HEK293 (cell line): ENCODE data around the gene HINT3.

ENCODE experiments used
- CTCF ChIA-PET: fragments of 350-600 bp; formaldehyde crosslinking; extraction: SDS; loops from one replicate; lab custom pipeline; 2021; ENCODE audit warnings: antibody characterized with exemption; lab: Yijun Ruan, JAX
- POLR2A ChIA-PET: fragments of 300-600 bp; formaldehyde crosslinking; extraction: SDS; loops from one replicate; lab custom pipeline; 2020; ENCODE audit warnings: antibody characterized with exemption, inconsistent platforms; lab: Yijun Ruan, JAX
- H3K27ac ChIP-seq: fragments of 200-500 bp; sonication (Bioruptor generic); 2 replicates; pipeline ENCODE4 v1.5.1; 2014; ENCODE audit warnings: low read depth, low read length, control low read depth, inconsistent platforms; ENCODE audit errors: extremely low read depth
- H3K36me3 ChIP-seq, 2 experiments: fragments of 200-500 bp in 1 of 2; sonication (Bioruptor generic) in 1 of 2; 1 replicate in 1 of 2; 2 replicates in 1 of 2; pipeline ENCODE4 v1.5.1; 2014 to 2017; ENCODE audit warnings: inconsistent platforms in 2 of 2, low read length in 2 of 2; ENCODE audit not compliant: control insufficient read depth in 2 of 2, insufficient read depth in 1 of 2
- H3K4me1 ChIP-seq: fragments of 200-500 bp; sonication (Bioruptor generic); 2 replicates; pipeline ENCODE4 v1.5.1; 2014; ENCODE audit warnings: mild to moderate bottlenecking, low read length, inconsistent platforms; ENCODE audit not compliant: control insufficient read depth, insufficient read depth
- H3K4me3 ChIP-seq: 2 replicates; pipeline ENCODE4 v1.5.1; 2011; ENCODE audit warnings: low read depth, mild to moderate bottlenecking, control low read depth, low read length, moderate library complexity
- H3K9me3 ChIP-seq: fragments of 200-500 bp; sonication (Bioruptor generic); 2 replicates; pipeline ENCODE4 v1.5.1; 2014; ENCODE audit warnings: low read depth, low read length, inconsistent platforms; ENCODE audit not compliant: control insufficient read depth, insufficient read depth
- CTCF ChIP-seq: fragments of 450-650 bp; formaldehyde crosslinking; IDR thresholded peaks from 2 replicates; pipeline ENCODE4 v1.5.1; 2016; ENCODE audit warnings: missing biosample characterization, missing genetic modification characterization
- HOXD13 ChIP-seq: sonication (generic); formaldehyde crosslinking; IDR thresholded peaks from 2 replicates; pipeline ENCODE4 v1.8.0; 2022; ENCODE audit warnings: missing genetic modification reagents, borderline replicate concordance
- IKZF3 ChIP-seq: fragments of 450-650 bp; IDR thresholded peaks from 2 replicates; pipeline ENCODE4 v1.5.0; 2018; ENCODE audit warnings: missing biosample characterization, mild to moderate bottlenecking, missing genetic modification characterization, moderate library complexity
- OSR2 ChIP-seq: fragments of 450-650 bp; formaldehyde crosslinking; IDR thresholded peaks from 2 replicates; pipeline ENCODE4 v1.5.1; 2016; ENCODE audit warnings: missing biosample characterization, missing genetic modification characterization
- PRDM1 ChIP-seq: fragments of 450-650 bp; formaldehyde crosslinking; IDR thresholded peaks from 2 replicates; pipeline ENCODE4; 2016; ENCODE audit warnings: missing biosample characterization, missing genetic modification characterization
- PRDM10 ChIP-seq: fragments of 450-650 bp; formaldehyde crosslinking; IDR thresholded peaks from 2 replicates; pipeline ENCODE4 v1.5.1; 2016; ENCODE audit warnings: missing biosample characterization, missing genetic modification characterization
- SCRT1 ChIP-seq: fragments of 450-650 bp; formaldehyde crosslinking; IDR thresholded peaks from 2 replicates; pipeline ENCODE4 v1.5.1; 2016; ENCODE audit warnings: missing biosample characterization, missing genetic modification characterization, borderline replicate concordance
- SP7 ChIP-seq: fragments of 450-650 bp; formaldehyde crosslinking; IDR thresholded peaks from 2 replicates; pipeline ENCODE4 v1.5.1; 2016; ENCODE audit warnings: missing biosample characterization, missing genetic modification characterization
- TCF7L2 ChIP-seq: IDR thresholded peaks from 2 replicates; pipeline ENCODE4 v1.6.1; 2011; ENCODE audit warnings: low read depth, mild to moderate bottlenecking, inconsistent platforms, low read length, moderate library complexity, borderline replicate concordance
- TRIM28 ChIP-seq: IDR thresholded peaks from 2 replicates; pipeline ENCODE4 v1.6.1; 2011; ENCODE audit warnings: low read length, control low read depth, borderline replicate concordance
- ZBTB10 ChIP-seq: fragments of 450-650 bp; formaldehyde crosslinking; IDR thresholded peaks from 2 replicates; pipeline ENCODE4 v1.5.1; 2016; ENCODE audit warnings: missing biosample characterization, missing genetic modification characterization
- ZEB2 ChIP-seq: fragments of 450-650 bp; formaldehyde crosslinking; IDR thresholded peaks from 2 replicates; pipeline ENCODE4 v1.5.1; 2016; ENCODE audit warnings: missing biosample characterization, missing genetic modification characterization
- ZNF10 ChIP-seq: fragments of 450-650 bp; formaldehyde crosslinking; IDR thresholded peaks from 2 replicates; pipeline ENCODE4 v1.5.1; 2017; ENCODE audit warnings: missing biosample characterization, missing genetic modification characterization
- ZNF324 ChIP-seq: fragments of 450-650 bp; formaldehyde crosslinking; IDR thresholded peaks from 2 replicates; pipeline ENCODE4 v1.5.1; 2016; ENCODE audit warnings: missing biosample characterization, missing genetic modification characterization
- ZNF366 ChIP-seq: fragments of 450-650 bp; formaldehyde crosslinking; conservative IDR thresholded peaks from 2 replicates; pipeline ENCODE4 v1.5.1; 2016; ENCODE audit warnings: missing biosample characterization, missing genetic modification characterization
- ZNF423 ChIP-seq: fragments of 450-650 bp; formaldehyde crosslinking; IDR thresholded peaks from 2 replicates; pipeline ENCODE4 v1.5.1; 2016; ENCODE audit warnings: missing biosample characterization, missing genetic modification characterization
- ZNF571 ChIP-seq: fragments of 450-650 bp; formaldehyde crosslinking; IDR thresholded peaks from 2 replicates; pipeline ENCODE4 v1.5.0; 2017; ENCODE audit warnings: missing biosample characterization, missing genetic modification characterization
- ZNF621 ChIP-seq: fragments of 450-650 bp; formaldehyde crosslinking; IDR thresholded peaks from 2 replicates; pipeline ENCODE4 v1.5.1; 2017; ENCODE audit warnings: missing biosample characterization, missing genetic modification characterization
- ZNF626 ChIP-seq: fragments of 450-650 bp; sonication (Bioruptor Pico); formaldehyde crosslinking; IDR thresholded peaks from 2 replicates; pipeline ENCODE4 v1.5.1; 2018; ENCODE audit warnings: missing biosample characterization, missing genetic modification characterization, inconsistent platforms
- ZNF654 ChIP-seq: fragments of 450-650 bp; formaldehyde crosslinking; IDR thresholded peaks from 2 replicates; pipeline ENCODE4 v1.5.1; 2016; ENCODE audit warnings: low read depth, missing biosample characterization, missing genetic modification characterization
- ZNF660 ChIP-seq: fragments of 450-650 bp; IDR thresholded peaks from 2 replicates; pipeline ENCODE4 v1.5.1; 2018; ENCODE audit warnings: missing biosample characterization, mild to moderate bottlenecking, missing genetic modification characterization
- ZNF664 ChIP-seq: fragments of 450-650 bp; formaldehyde crosslinking; IDR thresholded peaks from 2 replicates; pipeline ENCODE4 v1.5.1; 2016; ENCODE audit warnings: missing biosample characterization, missing genetic modification characterization
- ZNF670 ChIP-seq: fragments of 450-650 bp; formaldehyde crosslinking; IDR thresholded peaks from 2 replicates; pipeline ENCODE4 v1.5.1; 2016; ENCODE audit warnings: missing biosample characterization, missing genetic modification characterization, low read depth
- ZNF677 ChIP-seq: fragments of 450-650 bp; IDR thresholded peaks from 2 replicates; pipeline ENCODE4 v1.5.0; 2018; ENCODE audit warnings: missing biosample characterization, mild to moderate bottlenecking, missing genetic modification characterization, moderate library complexity
- ZNF777 ChIP-seq: fragments of 450-650 bp; formaldehyde crosslinking; IDR thresholded peaks from 2 replicates; pipeline ENCODE4 v1.5.1; 2017; ENCODE audit warnings: missing biosample characterization, missing genetic modification characterization, borderline replicate concordance
- ZNF843 ChIP-seq: fragments of 450-650 bp; formaldehyde crosslinking; IDR thresholded peaks from 2 replicates; pipeline ENCODE4 v1.5.1; 2016; ENCODE audit warnings: missing biosample characterization, missing genetic modification characterization
- ZSCAN5A ChIP-seq: fragments of 450-650 bp; formaldehyde crosslinking; IDR thresholded peaks from 2 replicates; pipeline ENCODE4 v1.5.1; 2016; ENCODE audit warnings: missing biosample characterization, missing genetic modification characterization

The HINT3 gene

GRCh38 chr6:125994670-125995488 is 38.3 kb downstream of the HINT3 start (continued):
- TF ChIP-seq ZBTB10 (tag by site-specific recombination), result no peak
- 0 out of 2 replicates have a peak, but pooled peaks have one; percentile 15 for TF ChIP-seq IKZF3
- no peak for TF ChIP-seq ZNF677 (tag by site-specific recombination)
- no peak; the same call in 1 of the 2 replicates for TF ChIP-seq ZNF10
- TF ChIP-seq PRDM1, result peak; percentile 94
- TF ChIP-seq ZNF571 (tag by site-specific recombination), result no peak
- TF ChIP-seq OSR2 (tag by site-specific recombination), result peak; percentile 67
- TF ChIP-seq ZNF670, result no peak
- TF ChIP-seq ZNF621 (tag by site-specific recombination), result no peak
- no peak for TF ChIP-seq SCRT1
- no peak for TF ChIP-seq ZNF423 (tag by site-specific recombination)
- peak; percentile 57 for TF ChIP-seq ZNF843 (tag by site-specific recombination)
- TF ChIP-seq ZNF626 (tag by site-specific recombination), result no peak
- TF ChIP-seq, all 188 proteins: peak for 40

DNA sequence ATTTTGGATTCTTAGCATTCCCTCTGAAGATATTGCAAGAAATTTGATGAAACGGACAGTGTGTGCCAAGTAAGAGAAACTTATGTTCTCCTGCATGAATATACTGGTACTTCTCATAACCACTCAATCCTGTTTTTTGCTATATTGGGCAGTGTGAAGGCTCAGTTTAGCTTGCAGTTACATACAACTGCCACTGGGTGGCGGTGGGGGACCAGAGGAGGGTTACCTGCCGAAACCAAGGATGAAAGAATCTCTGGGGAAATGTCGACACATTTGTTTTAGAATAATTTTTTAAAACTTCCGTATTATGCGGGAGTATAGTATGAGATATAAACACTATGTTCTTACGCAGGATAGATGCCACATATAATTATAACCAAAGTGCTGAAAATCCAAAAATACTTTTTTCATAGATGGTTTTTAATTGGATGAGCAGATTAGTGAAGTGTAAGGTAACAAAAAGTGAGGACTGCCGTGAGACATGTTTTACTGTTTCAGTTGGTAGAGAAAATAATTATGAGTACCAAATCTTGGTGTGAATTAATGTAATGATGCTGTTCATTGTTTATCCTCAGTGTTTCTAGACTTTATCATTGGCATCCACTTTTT is 39.5 kb downstream of the HINT3 start:
- peaks cover 21% of the 10 kb centered on the region; the same call in 1 of the 2 replicates for H3K4me1 ChIP-seq
- POLR2A ChIA-PET, result interaction anchor here (1.2 to 2.1 kb wide), 2 partner anchors 9 to 36 kb away, joined by 3 to 17 read pairs; partner anchors contain the start of gene TRMT11
- no peak for TF ChIP-seq ZNF777 (tag by site-specific recombination)
- 0 out of 2 replicates have a peak, but pooled peaks have one; percentile 15 for TF ChIP-seq PRDM10 (tag by site-specific recombination)
- TF ChIP-seq ZEB2, result peak; percentile 70
- TF ChIP-seq TCF7L2, result peak; percentile 29; the same call in 1 of the 2 replicates
- no peak for TF ChIP-seq ZSCAN5A (tag by site-specific recombination)
- peak; percentile 28; the same call in 1 of the 2 replicates for TF ChIP-seq SP7
- TF ChIP-seq CTCF (tag by site-specific recombination), result peak; percentile 58
- 0 out of 2 replicates have a peak, but pooled peaks have one; percentile 60 for TF ChIP-seq TRIM28
- no peak for TF ChIP-seq HOXD13
- no peak for TF ChIP-seq ZNF664 (tag by site-specific recombination)
- TF ChIP-seq ZNF660, result peak; percentile 79
- TF ChIP-seq ZNF654 (tag by site-specific recombination), result peak; percentile 92
- TF ChIP-seq ZNF366 (tag by site-specific recombination), result peak; percentile 43; the same call in 1 of the 2 replicates
- TF ChIP-seq ZNF324 (tag by site-specific recombination), result no peak
- TF ChIP-seq, all 188 proteins: peak for 9
- H3K9me3 ChIP-seq, result no peaks in the 10 kb centered on the region
- no peak overlapping the region for H3K27ac ChIP-seq
- peaks cover 18 to 39% of the 10 kb centered on the region in 2 experiments for H3K36me3 ChIP-seq
- CTCF ChIA-PET, result interaction anchor here (0.5 to 4.1 kb wide), 30 partner anchors 9 to 1125 kb away, joined by 3 to 30 read pairs (median 3); partner anchors contain the start of genes NCOA7 and TRMT11
- H3K4me3 ChIP-seq, result no peak overlapping the region
